Activated CD4-positive, alpha-beta T cell treated with anti-CD3 and anti-CD28 coated beads, Interleukin-10, Interleukin-2, amounts not matched to agents 100 ng/mL and 50 ng/mL, durations not matched to agents 16 hours and 8 hours (primary cell): ENCODE data around the gene SAMMSON.

Experiments
- DNase-seq: peaks from one replicate; pipeline ENCODE4 v3.0.0-alpha.2; 2020

The SAMMSON gene

GRCh38 chr3:70020906-70021660, 21.6 kb downstream of the SAMMSON start:
- DNase-seq: no peak

- DNase-seq: no peak
These were observed 28.8 kb downstream of the SAMMSON start for GRCh38 chr3:70028361-70028760.

GRCh38 chr3:70038693-70039092, 39.2 kb downstream of the SAMMSON start:
- DNase-seq: no peak

GRCh38 chr3:70040386-70040785, 40.9 kb downstream of the SAMMSON start:
- DNase-seq: no peak

- DNase-seq: no peak
These were observed 43.1 kb downstream of the SAMMSON start for GRCh38 chr3:70042641-70043040.

GRCh38 chr3:70049761-70050160, 50.2 kb downstream of the SAMMSON start:
- DNase-seq: no peak

GRCh38 chr3:70053293-70053692, 53.8 kb downstream of the SAMMSON start:
- DNase-seq: peak; percentile 3

- no peak for DNase-seq
These were observed 56.5 kb downstream of the SAMMSON start for GRCh38 chr3:70056081-70056480.

GRCh38 chr3:70057426-70057825, 57.9 kb downstream of the SAMMSON start:
- no peak for DNase-seq

GRCh38 chr3:70061096-70061495, 61.6 kb downstream of the SAMMSON start:
- DNase-seq: no peak

- peak; percentile 22 for DNase-seq
These were observed 64.8 kb downstream of the SAMMSON start for GRCh38 chr3:70064194-70064779.

GRCh38 chr3:70065696-70066253, 66.2 kb downstream of the SAMMSON start:
- no peak for DNase-seq

- no peak for DNase-seq
These were observed 68.5 kb downstream of the SAMMSON start for GRCh38 chr3:70067860-70068521.

GRCh38 chr3:70069557-70069956, 70.0 kb downstream of the SAMMSON start:
- no peak for DNase-seq

- DNase-seq: no peak
These were observed 71.6 kb downstream of the SAMMSON start for GRCh38 chr3:70071138-70071537.

GRCh38 chr3:70072180-70072579, 72.6 kb downstream of the SAMMSON start:
- DNase-seq: no peak

GRCh38 chr3:70072754-70073153, 73.2 kb downstream of the SAMMSON start:
- DNase-seq: no peak

GRCh38 chr3:70075101-70075500, 75.6 kb downstream of the SAMMSON start:
- no peak for DNase-seq

- DNase-seq: no peak
These were observed 76.9 kb downstream of the SAMMSON start for GRCh38 chr3:70076396-70076795.

GRCh38 chr3:70078778-70079177, 79.2 kb downstream of the SAMMSON start:
- no peak for DNase-seq

GRCh38 chr3:70085613-70086012, 86.1 kb downstream of the SAMMSON start:
- DNase-seq: no peak

GRCh38 chr3:70086336-70086735, 86.8 kb downstream of the SAMMSON start:
- DNase-seq: no peak

GRCh38 chr3:70090322-70090913, 90.9 kb downstream of the SAMMSON start:
- DNase-seq: no peak
